ENCODE measurements around the gene C2orf76.
A peak's percentile ranks its signal among the peaks of the same experiment; 100 is the strongest.
"Not testable (repeated sequence)": the region's sequence is repeated elsewhere in the genome, so short reads cannot be mapped to it uniquely, and the experiment has no call there.

The C2orf76 gene

DNA sequence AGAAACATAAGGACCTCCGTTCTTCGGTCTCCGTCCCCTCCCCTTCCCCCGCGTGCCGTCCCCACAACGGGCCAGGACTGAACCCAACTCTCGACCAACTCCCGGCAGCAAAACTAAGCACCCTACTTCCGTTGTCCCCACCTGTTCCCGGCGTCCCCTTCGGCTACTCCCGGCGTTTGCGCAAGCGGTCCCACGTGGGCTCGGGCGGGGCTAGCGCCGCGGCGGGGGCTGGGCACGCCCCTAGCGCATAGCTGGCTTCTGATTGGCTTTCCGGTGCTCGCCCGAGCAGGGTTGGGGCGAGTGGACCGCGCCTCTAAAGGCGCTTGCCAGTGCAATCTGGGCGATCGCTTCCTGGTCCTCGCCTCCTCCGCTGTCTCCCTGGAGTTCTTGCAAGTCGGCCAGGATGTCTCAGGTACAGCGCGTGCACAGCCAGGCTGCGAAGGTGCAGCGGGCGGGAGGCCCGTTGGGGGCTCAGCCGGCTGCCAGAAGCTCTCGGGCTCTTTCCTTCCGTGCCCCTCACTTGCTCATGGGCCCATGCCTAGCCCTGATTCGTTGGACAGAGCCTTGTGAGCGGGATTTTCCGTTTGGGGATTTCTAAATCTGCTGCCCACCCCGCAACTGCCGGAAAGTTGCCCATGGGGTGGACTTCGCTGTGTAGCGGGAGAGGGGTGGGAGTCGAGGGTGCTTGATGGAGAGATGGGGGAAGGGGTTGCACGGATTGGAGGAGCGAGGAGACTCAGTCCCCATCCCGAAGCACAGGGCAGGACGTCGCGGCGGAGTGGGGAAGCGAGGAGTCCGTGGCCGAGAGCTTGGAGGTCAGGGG lies at the start of gene C2orf76, which contains the start of gene DBI:
C2orf76 (minus strand) TSS at position 186 of the 823 bp plus-strand sequence. CDS start 26,875 bp downstream, outside the sequence.
DBI (plus strand) TSS at position 329 of the 823 bp plus-strand sequence; CDS start at position 404, 75 bp downstream.
- peak; percentile 86 for DNase-seq (ENCODE audit: low read depth)

- DNase-seq (ENCODE audit: low read depth) = no peak
Observed at GRCh38 chr2:119415630-119416029, 49.0 kb upstream of the C2orf76 start.

DNA sequence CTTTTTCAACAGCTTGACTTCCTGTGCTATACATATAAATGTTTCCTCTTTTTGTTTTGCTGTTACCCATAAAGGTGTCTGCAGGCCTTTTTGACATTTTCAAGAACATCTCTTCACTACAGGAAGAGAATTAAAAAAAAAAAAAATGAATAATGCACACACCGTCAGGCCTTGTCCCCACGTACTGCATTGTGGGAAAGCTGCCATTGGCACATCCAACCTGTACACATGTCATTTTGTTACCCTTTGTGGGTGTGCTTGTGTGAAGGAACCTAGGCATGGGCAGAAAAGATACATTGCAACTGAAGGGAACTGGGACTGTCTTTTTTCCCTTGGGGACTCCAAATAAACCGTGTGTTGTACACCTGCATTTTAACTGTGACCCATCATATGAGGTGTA lies 48.3 kb upstream of the C2orf76 start:
- DNase-seq (ENCODE audit: low read depth) = no peak

DNA sequence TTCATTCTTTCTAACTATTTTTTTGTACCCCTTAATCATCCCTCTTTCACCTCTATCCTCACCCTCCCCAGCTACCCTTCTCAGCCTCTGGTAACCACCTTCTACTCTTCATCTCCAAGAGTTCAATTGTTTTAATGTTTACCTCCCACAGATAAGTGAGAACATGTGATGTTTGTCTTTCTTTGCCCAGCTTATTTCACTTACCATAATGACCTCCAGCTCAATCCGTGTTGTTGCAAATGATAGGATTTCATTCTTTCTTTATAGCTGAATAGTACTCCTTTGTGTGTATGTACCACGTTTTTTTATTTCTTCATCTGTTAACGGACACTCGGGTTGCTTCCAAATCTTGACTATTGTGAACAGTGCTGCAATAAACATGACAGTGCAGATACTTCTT lies 42.9 kb upstream of the C2orf76 start:
- no peak for DNase-seq (ENCODE audit: low read depth)

DNA sequence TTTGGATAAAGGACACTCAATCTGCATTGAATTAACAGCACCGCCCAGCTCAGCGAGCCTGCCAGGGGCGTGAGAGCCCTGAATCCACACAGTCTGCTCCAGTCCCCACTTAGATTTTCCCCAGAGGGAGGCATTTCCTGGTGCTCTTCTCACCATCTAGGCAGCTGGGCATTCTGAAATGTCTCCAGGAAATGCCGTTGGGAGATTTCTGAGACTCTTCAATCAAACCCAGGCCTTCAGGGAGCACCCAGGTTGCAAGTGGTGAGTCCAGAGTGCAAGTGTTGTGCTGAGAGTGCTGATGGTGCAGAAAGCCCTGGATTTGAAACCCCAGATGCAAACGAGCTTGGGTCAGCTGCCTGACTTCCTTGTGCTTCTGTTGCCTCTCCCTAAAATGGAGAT lies 41.6 kb upstream of the C2orf76 start:
- DNase-seq (ENCODE audit: low read depth) = no peak

DNA sequence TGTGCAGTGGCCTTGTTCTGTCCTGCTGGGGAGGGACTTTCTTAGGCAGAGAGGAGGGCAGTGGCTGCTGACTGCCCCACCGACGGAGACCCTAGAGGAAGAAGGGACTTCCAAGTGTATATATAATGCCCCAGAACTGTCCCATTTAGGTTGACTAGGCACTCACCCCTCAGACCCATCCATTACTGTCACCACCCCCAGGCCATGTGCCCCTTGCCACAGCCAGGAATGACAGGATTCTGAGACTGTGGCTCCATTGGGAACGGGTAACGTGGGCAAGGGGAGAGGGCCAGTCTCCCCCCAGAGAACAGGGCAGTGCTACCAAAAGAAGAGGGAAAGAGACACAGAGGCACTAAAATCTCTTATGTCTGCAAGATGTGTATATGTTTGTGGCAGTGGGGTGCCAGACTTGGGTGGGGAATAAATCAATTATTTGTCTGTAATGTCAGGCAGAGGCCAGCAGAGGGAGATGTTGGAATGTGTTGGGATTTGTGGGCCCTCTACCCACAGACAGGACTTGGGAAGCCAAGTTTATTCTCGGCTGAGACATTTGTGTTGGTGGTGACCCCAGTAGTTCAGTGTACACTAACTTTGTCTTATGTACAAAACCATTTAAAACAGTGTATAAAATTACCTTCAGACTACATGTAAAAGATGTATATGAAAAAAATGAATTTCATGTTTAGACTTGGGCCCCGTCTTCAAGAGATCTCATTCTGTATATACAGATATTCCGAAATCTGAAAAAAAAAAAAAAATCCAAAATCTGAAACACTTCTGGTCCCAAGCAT lies 41.0 kb upstream of the C2orf76 start:
- peak; percentile 47 for DNase-seq (ENCODE audit: low read depth)

DNA sequence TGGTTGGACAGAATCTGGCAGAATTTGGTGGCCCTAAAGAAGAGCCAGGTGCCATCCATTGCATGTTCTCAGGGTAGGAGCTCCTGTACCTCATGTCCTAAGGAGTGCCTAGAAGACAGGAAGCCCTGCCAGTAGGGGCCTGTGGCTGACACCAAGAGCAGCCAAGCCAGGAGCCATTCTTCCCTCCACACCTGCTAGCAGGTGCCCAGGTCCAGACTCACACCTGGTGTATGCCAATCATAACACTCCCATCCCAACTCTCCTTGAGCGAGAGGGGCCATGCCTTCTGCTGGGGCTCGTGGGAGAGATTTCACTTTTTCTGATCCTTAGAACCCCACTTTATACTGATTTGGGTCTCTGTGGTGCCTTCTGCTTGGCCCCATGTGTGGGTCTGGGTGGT lies 38.5 kb upstream of the C2orf76 start:
- no peak for DNase-seq (ENCODE audit: low read depth)

DNA sequence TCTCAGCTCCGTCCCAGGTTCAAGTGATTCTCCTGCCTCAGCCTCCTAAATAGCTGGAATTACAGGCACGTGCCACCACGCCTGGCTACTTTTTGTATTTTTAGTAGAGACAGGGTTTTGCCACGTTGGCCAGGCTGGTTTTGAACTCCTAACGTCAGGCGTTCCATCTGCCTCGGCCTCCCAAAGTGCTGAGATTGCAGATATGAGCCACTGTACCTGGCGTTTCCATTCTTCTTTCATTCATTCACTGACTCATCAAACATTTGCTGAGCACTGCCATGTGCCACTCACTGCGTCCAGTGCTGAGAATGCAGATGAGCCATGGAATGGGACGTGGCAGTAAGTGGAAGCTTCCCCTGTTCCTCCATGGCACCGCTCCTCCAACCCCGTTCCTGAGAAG lies 37.0 kb upstream of the C2orf76 start:
- not testable (repeated sequence) for DNase-seq (ENCODE audit: low read depth)

DNA sequence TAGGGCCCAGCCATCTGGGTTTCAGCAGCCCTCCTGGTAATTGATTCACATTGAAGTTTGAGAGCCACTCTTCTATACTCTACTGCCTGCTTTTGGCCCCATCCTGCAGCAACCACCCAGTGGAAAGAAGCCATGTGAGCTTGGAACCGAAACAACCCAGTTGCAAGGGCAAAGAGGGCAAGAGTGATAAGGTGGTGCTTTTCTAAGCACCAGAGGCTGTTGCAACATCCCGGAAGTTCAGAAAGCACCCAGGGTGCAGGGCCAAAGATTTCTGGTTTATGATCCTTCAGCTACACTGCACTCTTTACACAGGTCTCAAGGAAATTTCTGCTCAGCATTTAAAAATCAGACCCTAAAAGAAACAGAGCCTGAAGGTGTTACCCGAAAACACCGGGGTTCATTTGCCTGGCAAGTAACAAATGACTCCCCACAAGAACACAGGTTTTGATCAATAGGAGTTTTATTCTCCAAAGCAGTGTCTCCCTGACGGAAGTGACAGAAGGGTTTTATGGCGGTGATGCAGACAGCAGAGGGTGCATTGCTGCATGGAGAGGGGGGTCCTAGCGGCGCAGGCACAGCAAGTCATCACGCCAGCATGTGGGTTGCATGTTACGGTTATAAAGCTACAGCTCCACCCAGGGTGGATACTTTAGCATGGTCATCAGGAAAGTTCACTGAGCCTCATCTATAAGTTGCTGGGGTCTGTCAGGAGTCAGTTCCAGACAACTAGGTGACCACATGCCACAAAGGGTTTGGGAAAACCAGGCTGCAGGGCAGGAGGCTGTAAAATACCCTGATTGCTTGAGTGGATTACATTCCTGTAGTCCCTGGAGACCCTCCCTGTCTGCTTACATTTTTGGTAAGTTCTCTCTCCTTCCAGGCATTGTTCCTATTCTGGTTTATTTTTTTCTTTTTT lies 36.3 kb upstream of the C2orf76 start:
- DNase-seq (ENCODE audit: low read depth) = no peak

GRCh38 chr2:119402106-119402505 lies 35.5 kb upstream of the C2orf76 start:
- no peak for DNase-seq (ENCODE audit: low read depth)

DNA sequence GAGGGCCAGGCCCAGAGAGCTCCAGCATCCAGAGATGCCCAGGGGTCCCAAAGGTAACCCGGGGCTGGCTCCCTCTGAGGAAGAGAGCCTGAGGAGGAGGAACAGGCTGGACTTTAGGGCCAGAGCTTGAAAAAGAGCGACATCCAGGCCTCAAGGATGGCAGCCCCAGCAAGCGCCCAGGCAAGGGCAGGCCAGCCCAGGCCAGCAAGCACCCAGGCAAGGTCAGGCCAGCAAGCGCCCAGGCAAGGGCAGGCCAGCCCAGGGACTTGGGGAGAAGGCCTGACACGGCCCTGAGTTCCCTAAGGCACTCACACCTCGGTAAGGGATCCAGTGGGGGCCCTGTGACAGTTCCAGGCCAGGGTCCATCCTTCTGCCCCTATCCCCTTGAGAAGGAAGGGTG lies 30.6 kb upstream of the C2orf76 start:
- no peak for DNase-seq (ENCODE audit: low read depth)

DNA sequence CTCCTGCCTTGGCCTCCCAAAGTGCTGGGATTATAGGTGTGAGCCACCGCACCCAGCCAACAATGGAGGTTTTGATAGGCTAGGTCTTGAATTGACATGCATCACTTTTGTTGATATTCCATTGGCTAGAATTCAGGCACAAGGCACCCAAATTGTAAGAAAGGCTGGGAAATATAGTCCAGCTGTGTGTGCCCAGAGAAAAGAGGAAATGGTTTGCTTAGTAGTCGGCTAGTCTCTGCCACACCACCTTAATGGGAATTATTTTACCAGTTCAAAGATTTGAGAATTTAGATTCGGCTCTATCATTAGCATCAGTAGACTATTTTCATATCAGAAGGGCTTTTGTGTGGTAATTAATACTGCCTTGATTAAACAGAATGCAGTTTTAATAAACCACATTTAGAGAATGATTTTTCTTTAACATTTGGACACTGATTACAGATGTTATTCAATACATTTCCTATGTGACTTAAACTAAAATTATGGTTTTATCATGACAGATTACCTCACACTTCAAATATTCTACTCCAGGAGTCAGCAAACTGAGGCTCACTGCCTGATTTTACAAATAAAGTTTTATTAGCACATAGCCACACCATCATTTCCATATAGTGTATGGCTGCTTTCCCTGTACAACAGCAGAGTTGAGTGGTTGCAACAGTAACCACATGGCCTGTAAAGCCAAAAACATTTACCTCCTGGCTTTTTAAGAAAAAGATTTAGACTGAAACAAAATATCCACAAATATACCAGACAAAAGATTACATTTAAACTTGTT lies 27.5 kb upstream of the C2orf76 start:
- no peak for DNase-seq (ENCODE audit: low read depth)

GRCh38 chr2:119389615-119390306 lies 23.1 kb upstream of the C2orf76 start:
- no peak for DNase-seq (ENCODE audit: low read depth)

DNA sequence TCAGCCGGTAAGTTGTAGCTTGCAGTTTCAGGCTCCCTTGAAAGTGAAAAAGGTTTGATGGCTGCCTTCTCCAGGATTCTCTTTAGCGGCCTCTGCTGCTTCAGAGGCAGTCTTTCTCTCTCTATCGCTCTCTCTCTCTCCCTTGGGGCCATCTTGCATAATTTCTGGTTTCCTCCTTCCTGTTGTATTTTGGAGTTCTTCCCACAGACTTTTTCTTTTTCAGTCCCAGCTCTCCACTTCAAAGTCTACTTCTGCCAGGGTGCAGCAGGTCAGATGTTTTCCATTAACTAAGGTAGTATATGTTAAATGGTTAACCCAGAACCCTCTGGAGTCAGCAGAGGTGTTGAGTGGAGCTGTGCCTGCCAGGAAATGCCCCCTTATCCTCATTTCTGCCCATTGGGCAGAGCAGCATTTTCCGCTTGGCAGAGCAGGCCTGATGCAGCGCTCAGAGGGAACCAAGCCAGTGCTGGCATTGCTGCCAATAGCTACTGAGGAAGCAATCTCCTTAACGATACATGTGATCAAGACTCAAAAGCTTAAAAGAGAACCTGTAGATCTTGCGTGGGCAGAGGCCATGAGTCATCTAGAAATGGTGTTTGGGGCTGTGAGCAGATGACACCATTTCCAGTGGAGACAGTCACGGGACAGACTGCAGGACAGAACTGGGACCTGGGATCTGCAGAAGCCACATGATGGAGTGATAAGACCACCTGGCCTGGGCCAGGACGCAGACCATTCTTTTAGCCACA lies 20.9 kb upstream of the C2orf76 start:
- no peak for DNase-seq (ENCODE audit: low read depth)

DNA sequence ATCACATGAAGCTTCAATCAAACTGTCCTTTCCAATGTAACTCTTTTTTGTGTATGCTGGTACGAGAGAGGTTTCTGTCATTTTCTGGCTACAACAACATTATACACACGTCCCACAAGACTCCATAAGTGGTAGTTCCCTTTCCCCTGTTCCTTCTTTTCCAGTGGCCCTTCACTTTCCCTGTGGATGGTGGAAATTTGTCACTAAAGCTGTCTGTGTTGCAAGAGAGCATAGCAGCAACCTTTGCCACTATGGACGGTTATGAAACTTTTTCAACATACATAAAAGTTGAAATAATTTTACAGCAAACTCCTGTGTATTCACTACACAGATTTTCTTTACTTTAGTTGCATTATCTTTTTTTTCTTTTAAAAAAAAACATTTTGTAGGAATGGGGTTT lies 18.8 kb upstream of the C2orf76 start:
- DNase-seq (ENCODE audit: low read depth) = no peak

- DNase-seq (ENCODE audit: low read depth) = no peak
Observed at GRCh38 chr2:119384971-119385370, 18.3 kb upstream of the C2orf76 start.

DNA sequence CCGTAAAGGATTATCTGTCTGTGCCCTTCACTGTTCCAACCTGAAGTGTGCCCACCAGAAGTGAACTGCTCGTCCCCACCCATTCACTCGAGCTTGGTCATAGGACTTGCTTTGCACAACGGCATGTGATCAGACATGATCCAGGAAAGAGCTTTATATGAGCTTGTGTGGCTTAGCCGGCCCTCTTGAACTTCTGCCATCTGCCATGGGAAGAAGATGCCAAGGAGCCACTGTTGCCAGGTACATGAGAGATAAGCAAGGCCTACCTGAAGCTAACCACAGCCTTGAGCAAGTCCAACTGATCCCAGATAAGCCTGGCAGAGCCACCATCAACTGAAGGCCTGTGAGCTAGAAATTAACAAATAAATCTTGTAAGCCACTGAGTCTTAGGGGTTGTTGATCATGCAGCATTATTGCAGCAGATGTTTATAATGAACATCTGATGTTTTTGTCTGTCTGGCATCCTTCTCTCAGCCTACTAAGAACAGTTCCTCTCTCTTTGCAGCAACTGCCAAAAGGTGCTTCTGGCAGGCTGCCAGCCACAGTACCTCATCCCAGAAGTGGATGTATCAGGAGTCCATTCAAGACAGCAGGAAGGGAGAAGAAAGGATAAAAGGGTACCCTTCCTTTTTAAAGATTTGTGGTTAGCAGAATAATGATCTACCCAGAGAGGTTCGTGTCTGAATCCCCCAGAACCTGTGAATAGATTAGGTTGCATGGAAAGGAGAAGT lies 16.9 kb upstream of the C2orf76 start:
- DNase-seq (ENCODE audit: low read depth) = no peak

DNA sequence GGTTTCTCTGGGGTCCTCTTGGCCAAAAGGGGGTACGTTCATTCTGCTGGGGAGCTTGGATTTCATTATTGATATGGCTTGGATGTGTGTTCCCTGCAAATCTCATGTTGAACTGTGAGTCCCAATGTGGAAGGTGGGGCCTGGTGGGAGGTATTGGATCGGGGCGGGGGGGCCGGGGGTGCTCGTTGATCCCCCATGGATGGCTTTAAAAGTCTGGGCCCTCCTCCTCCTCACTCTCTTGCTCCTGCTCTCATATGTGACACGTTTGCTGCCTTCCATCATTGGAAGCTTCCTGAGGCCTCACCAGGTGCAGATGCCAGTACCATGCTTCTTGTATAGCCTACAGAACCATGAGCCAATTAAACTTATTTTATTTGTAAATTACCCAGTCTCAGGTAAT lies 11.9 kb upstream of the C2orf76 start:
- DNase-seq (ENCODE audit: low read depth) = no peak

- DNase-seq (ENCODE audit: low read depth) = no peak
Observed at GRCh38 chr2:119377993-119378345, 11.3 kb upstream of the C2orf76 start.
